Measurements from ENCODE around the gene ZMYND8.
"Not testable (repeated sequence)": the region's sequence is repeated elsewhere in the genome, so short reads cannot be mapped to it uniquely, and the experiment has no call there.

Gene ZMYND8

DNA sequence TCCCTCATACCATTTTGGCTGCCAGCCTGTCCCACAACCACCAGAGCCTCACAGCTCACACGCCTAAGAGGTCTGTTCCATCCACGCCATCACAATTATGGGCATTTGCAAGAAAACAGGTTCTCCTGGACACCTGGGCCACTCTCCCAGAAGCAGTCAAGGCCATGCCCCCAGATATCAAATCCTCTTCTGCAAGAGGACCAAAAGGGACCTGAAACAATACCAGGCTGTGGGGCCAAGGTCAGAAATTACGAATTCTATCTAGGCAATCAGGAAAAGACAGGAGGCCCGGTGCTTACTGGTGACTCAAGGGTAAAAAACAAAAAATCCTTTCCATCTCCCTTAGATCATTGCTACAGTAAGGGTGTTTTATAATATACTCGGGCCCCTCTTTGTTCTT, 69.8 kb downstream of the ZMYND8 start:
- DNase-seq (ENCODE audit: low read depth): no peak

DNA sequence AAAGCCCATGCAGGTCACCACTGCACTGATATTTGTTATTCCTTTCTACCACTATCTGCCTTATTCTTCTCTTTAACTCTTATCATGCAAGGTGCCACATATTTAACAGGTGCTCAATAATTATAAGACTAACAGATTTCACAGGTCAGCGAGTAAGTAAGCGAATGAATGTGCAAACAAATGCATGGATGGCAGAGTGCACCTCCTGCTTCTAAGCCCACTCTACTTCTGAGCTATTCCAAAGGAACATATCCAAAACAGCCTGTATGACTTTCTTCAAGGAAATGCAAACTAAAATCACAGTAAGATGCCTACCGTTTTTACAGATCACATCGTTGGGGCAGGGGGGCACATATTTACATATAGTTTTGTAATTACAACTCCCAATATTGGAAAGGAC, 71.3 kb downstream of the ZMYND8 start:
- no peak for DNase-seq (ENCODE audit: low read depth)

DNA sequence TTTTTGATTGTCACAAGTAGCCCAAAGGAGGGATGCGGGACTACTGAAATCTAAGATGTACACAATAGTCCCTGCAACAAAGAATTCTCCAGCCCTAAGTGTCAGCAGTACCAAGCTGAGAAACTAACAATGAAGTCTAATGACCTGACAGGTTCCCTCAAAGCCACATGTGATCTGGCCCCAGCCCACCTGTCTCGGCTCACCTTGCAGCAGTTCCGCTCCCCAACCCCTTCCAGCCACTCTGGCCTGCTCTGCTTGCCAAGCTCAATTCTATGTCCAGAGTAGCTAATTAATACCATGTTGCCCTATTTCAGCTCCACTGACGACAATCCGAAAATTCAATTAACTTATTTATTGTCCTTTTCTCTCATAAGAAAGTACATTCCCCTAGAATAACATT, 72.1 kb downstream of the ZMYND8 start:
- DNase-seq (ENCODE audit: low read depth): no peak

DNA sequence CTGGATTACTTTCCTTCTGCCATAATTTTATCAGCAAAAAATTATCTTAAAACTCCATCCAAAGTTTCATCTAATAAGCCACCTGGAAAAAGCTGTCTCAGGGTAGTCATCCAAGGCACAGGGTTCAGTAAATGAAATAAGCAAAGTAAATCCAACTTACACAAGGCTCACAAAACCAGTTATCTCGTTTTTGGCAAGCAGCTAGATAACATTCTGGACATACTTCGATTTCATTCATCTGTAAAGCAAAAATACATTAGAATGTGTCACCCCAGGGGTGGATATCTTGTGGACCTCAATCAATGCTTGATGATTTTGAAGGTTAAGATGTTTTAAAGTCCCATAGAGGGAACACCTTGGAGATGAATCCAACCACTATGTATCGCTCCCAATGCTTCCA, 73.1 kb downstream of the ZMYND8 start:
- no peak for DNase-seq (ENCODE audit: low read depth)

DNA sequence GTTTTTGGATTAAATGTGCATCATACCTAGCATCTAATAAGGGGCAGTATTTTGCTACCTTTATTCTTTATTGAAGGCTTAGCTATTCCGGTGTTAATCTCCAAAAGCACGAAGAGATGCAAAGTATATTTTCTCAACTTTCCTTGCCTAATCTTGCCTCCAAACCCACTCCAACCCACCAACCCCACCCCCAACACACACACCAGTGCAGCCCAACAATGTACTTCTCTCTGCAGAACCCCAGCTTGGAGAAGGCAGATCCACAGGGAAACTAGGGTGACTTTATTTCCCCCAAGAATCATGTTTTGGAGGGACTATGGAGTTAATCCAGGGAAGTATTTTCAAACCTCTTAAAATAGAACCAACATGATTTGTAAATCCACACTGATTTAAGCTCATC, 73.6 kb downstream of the ZMYND8 start:
- no peak for DNase-seq (ENCODE audit: low read depth)

DNA sequence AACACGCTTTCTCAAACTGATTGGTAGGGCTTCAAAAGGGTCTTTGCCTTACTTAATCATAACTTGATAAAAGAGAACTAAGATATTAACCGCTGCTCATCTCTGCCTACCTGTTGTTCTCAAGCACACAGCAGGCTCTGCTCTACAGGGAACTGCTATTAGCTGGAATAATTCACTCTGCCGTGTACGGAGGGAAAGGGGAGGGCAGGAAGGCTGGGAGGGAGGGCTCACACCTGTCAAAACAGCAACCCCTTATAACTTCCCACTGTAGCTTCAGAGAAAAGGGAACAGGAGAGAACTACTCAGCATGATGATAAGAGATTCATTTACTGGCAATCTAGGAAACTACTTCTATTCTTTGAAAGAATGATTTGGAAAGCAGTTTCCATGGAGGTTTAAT, 75.1 kb downstream of the ZMYND8 start:
- no peak for DNase-seq (ENCODE audit: low read depth)

DNA sequence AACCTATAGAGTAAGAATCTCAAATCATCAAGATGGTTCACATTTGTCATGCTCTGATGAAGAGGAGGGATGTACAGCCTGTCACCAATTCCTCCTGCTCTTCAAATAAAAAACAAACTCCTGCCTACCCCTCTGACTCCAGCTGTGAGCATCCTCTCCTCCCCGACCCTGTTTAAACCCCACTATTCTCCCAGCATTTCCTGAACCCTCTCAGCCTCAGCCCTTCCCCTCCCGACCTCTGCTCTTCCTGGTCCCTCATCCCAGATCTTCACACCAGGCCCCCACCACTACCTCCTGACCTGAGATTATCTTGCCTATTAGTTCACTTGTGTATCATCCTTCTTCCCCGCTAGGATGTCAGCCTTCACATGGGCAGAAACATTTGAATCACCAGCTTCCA, 75.8 kb downstream of the ZMYND8 start:
- no peak for DNase-seq (ENCODE audit: low read depth)

DNA sequence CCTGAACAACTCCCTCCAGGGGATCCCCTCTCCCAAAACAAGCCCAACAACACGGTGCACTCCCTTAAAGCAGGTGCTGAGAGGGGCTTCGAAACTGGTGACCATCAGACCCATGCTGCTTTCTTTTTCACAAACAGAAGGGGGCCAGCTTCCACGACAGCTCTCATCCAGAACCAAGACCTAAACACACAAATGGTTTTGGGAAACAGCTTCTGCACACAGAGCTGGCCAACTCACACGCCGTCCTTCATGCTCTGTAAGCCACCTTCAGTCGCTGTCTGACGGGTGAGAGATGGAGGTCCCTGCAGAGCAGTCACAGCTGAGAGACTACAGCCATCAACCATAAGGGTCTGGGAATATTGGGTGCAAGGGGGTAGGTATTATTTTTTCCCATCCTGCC, 76.3 kb downstream of the ZMYND8 start:
- DNase-seq (ENCODE audit: low read depth): no peak

DNA sequence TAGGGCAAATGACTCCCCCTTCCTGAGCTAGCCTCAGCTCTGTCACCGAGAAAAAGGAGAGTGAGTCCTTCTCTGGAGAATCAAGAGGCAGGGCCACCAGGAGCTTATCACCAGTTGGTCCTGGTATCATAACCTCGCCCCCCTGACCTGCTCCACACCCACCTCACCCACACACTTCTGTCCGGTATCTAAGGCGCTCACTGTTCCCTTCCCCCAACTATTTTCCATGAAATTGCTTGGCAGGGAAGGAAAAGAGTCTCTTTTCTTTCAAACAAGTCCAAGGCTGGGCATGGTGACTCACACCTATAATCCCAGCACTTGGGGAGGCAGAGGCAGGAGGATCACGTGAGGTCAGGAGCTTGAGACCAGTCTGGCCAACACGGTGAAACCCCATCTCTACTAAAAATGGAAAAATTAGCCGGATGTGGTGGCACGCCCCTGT, 77.6 kb downstream of the ZMYND8 start:
- no peak for DNase-seq (ENCODE audit: low read depth)

DNA sequence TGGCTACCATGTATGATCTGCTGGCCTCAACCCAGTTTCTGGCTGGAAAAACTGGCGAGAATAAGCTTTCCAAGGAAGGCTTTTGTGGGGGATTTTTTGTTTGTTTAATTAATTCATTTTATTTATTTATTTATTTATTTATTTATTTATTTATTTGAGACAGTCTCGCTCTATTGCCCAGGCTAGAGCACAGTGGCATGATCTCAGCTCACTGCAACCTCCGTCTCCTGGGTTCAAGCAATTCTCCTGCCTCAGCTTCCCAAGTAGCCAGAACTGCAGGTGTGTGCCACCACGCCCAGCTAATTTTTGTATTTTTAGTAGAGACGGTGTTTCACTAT, 79.0 kb downstream of the ZMYND8 start:
- not testable (repeated sequence) for DNase-seq (ENCODE audit: low read depth)

DNA sequence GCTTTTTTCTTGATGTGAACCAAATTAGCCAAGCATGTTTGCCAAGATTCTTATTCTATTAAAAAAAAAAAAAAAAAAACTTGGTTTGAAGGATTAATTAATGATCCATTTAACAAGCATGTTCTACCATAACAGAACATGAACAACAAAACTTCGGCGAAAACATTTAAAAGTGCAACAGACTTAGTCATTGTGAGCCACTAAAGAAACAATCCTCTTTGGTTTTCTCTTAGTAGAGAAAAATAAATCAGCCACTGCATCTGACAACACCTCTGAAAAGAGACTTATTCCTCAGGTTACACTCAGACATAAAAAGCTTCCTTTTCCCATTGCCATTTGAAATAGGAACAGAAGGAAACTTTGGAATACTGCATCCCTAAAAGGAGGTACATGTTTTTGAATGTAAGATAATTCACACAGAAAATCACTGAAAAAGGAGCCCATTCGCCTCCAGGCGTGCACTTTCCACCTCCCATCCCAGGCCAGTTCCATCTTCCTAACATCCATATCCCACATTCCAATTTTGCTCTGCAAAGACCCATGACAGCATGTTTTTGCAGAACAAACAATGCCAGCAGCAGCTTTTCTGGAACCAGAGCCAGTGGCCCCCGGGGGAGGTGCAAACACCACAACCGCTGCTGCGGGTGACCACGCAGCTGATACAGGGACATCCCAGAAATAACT, 79.5 kb downstream of the ZMYND8 start:
- DNase-seq (ENCODE audit: low read depth): no peak

DNA sequence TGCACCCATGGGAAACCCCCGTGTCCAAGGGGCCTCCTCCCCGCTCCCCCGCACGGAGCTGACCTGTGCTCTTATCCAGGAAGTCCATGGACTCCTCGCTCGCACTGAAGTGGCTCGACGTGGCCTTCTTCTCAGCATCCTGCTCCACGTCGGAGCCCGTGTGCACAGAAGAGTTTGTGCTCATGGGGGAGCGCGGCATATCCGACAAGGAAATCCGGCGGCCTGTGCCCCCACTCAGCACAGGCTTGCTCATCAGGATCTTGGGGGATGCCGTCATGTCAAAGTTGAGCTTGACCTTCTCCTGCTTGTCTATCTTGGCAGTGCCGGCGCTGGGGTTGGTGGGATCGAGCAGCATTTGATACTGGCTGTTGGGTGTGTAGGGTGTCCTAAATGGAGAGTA, 80.2 kb downstream of the ZMYND8 start:
- DNase-seq (ENCODE audit: low read depth): no peak

DNA sequence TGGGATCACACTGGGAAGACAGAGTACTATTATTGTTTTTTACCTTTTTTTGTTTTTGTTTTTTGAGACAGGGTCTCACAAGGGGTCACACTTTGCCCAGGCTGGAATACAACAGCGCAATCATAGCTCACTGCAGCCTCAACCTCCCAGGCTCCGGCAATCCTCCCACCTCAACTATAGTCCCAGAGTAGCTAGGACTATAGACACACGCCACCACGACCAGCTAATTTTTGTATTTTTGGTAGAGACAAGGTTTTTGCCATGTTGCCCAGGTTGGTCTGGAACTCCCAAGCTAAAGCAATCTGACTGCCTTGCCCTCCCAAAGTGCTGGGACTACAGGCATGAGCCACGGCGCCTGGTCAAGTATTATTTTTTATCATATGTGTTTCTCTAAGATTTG, 81.0 kb downstream of the ZMYND8 start:
- no peak for DNase-seq (ENCODE audit: low read depth)

DNA sequence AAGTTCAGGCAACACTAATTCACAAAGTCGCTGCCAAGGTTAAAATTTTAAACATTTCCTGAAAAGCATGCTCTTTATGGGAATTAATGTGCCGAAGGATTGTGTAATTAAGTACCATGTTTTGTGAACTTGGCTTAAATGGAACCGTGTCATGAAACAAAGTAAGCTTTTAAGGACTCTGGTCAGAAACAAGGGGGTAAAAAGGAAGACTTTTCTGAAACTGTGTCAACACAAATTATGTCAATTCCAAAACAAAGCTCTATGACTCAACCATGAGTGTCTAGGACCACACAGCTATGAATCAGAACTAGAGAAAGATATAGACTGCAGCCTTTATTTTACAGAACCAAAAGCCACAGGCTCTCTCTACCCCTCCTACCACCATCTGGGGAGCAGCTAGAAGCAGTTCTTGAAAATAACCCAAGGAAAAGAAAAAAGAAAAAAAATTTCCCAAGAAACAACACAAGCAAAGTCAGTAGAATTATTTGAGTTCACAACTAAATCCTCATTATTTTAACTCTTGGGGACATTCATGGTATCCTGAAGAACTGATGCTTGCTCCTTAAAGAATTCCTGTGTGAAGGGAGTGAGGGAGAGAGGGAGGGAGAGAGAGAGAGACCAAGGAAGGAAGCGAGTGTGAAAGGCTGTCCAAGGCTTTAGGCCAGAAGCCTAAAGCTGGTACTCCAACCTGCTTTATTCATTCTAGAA, 81.9 kb downstream of the ZMYND8 start:
- peak; percentile 88 for DNase-seq (ENCODE audit: low read depth)

DNA sequence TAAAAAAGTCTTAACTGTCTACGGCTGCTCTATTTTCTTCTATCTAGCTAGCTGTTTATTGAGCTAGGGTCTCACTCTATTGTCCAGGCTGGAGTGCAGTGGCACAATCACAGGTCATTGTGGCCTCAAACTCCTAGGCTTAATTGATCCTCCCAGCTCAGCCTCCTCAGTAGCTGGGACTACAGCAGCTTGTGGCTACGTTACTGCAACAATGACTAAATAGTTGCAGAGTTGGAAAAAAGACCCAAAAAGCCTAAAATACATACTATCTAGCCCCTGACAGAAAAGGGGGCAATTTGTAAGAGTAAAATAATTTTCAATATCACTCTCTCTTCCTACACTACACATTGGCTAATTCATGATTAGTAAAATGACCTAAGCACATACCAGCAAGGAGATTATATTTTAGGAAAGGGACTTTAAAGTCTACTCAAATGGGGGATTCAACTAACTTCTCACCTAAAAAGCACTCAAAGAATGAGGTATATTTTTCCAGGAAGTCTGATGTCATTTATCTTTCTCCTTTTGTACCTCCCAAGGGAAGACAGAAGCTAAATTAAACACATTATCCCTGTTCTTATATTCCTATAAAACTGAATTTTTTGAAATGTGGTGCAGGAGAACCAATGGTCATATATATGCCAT, 82.8 kb downstream of the ZMYND8 start:
- no peak for DNase-seq (ENCODE audit: low read depth)

DNA sequence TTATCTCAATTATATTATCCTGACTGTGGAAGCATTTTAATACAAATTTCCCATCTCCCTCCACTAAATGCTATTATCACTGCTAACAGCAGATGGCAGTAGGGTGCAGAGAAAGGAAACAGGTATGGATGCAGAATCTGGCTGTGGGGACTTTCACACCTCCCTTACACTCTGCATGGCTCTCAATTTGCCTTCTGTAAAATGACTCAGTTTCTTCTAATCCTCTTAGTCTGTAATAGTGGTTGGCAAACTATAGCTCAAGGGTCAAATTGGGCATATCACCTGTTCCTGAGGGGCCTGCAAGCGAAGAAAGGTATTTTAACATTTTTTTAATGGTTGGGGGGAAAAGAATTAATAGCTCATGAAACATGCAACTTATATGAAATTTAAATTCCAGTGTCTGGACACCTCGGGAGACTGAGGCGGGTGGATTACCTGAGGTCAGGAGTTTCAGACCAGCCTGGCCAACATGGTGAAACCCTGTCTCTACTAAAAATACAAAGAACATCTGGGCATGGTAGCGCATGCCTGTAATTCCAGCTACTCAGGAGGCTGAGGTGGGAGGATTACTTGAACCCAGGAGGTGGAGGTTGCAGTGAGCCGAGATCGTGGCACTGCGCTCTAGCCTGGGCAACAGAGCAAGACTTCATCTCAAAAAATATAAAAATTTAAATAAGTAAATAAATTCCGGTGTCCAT, 83.5 kb downstream of the ZMYND8 start:
- no peak for DNase-seq (ENCODE audit: low read depth)

DNA sequence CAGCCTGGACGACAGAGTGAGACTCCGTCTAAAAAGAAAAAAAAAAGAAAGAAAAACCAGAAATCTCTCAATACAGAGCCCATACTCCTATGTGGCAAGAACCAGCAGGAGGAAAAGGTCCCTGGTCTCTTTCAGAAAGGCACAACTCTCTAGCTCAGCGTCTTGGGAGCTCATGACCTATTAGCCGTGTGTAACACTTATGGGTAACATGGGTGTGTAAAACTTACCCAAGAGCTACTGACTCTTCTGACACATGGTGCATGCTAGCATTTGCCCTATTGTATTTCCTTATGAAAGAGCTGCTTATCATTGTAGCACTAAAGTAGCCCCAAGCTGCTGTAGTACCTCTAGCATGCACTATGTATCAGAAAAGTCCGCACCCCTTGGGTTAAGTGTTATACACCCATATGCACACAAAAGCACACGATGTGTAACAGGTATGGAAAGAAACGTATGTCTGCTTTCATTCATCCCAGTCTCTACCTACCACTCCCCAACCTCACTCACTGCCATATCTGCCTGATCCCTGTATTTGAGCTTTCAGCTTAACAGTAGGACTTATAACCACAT, 85.4 kb downstream of the ZMYND8 start:
- no peak for DNase-seq (ENCODE audit: low read depth)

DNA sequence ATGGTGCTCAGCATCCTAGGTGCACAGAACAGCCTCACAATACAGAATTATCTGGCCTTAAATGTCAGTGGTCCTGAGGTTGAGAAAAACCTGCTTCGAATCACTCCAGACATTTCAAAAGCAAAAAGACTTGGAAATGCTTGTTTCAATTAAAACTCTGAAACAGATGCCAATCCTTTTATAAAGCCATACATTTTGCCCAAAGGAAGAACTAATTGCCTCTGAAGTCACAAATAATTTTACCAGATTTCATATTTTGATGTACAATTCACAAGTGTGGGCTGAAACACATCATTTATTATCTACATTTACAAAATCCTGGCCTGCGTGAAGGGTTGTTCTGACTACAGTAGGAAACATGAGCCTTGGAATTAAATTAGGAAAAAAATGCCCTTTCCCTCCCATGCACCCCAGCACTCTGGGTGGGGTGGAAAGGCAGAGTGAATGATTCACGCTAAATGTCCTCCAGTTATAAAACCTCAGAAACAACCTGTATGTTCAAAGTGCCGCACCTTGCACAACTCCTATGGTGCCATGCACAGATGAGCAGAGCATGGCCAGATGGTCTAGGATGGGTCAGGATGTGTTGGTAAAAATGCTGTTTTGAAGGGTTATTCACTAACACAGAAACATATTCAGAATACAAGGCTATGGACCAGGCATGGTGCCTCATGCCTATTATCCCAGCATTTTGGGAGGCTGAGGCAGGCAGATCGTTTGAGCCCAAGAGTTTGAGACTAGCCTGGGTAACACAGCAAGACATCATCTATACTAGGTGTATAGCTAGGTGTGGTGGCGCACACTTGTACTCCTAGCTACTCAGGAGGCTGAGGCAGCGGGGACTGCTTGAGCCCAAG, 87.0 kb downstream of the ZMYND8 start:
- DNase-seq (ENCODE audit: low read depth): no peak

DNA sequence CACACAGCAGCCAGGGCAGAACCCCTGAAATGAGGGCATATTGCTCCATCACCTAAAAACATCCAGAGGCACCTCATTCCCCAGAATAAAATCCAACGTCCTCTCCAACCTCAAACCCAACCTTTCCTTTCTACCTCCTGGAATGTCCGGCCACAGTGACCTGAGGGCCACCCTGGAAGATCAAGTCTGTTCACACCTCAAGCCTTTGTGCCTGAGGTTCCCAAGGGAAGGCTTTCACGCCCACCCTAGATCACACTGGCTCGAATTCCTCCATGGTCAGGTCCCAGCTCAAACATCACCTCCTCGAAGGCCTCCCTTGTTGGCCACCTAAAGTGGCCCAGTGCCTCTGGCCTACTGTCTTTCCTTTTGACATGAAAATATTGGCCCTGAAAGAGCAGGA, 88.9 kb downstream of the ZMYND8 start:
- no peak for DNase-seq (ENCODE audit: low read depth)

DNA sequence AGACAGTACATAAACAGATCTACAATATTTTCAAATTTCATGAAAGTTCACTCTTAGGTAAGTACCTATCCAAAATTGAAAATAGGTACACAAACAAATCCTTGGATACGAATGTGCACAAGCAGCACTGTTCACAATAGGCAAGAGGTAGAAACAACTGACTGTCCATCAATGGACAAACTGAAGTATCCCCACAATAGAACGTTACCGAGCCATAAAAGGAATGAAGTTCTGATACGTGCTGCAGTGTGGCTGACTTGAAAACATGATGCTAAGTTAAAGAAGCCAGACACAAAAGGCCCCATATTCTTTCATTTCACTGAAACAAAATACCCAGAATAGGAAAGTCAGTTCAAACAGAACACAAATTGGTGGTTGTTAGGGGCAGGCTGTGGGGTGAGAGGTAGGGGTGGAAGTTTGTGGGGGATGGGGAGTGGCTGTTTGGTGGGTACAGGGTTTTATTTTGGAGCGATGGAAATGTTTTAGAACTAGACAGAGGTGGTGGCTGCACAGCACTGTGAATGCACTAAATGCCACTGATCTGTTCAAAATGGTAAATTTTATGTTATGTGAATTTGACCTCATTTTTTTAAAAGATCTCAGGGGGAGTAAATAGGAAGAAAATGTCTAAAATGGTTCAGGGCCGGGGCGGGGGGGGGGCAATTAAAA, 89.5 kb downstream of the ZMYND8 start:
- no peak for DNase-seq (ENCODE audit: low read depth)

DNA sequence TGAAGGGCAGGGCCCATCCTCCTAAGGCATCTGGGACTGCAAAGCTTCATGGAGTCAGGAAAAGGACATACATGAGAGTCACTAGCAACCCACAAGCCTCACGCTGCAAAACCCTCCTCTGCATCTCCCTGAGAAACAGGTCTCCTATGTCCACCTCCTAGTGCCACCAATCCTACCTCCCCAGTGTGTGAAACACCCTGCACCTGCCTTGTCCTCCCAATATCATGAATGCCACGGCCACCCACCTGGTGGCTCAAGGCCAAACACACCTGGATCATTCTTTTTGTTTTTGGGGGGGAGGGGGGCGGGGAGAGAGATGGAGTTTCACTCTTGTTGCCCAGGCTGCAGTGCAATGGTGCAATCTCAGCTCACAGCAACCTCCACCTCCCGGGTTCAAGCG, 90.5 kb downstream of the ZMYND8 start:
- DNase-seq (ENCODE audit: low read depth): no peak

All from non-pigmented ciliary epithelial cell (primary cell).